Fibroblast of the aortic adventitia (primary cell): ENCODE data around the gene ENOX2. TPM values are rescaled to one million over a fixed set of nuclear protein-coding genes. Genes with fewer than 3 reads are reported as not detected.

Experiments used
- DNase-seq: peaks from one replicate; pipeline ENCODE4 v3.0.0-alpha.2; 2010; ENCODE audit warnings: low read depth
- H3K4me3 ChIP-seq: 2 replicates; pipeline ENCODE4 v1.5.1; 2011; ENCODE audit warnings: low read depth, mild to moderate bottlenecking, control low read depth, low read length, moderate library complexity
- CTCF ChIP-seq: IDR thresholded peaks from 2 replicates; pipeline ENCODE4 v1.5.1; 2011; ENCODE audit warnings: mild to moderate bottlenecking, low read length, control low read depth, inconsistent platforms; ENCODE audit not compliant: insufficient read depth
- total RNA-seq: library from RNA; depleted of rRNA; stranded (reverse); fragments of >200 nt; gene quantifications from 2 replicates; pipeline ENCODE4 v1.2.3, GENCODE V29; 2012; ENCODE audit warnings: low replicate concordance

ENOX2 gene
- total RNA-seq, 1 donor, result 13.2 TPM

GRCh38 chrX:130631011-130631410 lies 272.0 kb downstream of the ENOX2 start:
- no peak for TF ChIP-seq CTCF
- H3K4me3 ChIP-seq, result no peak overlapping the region
- DNase-seq, result no peak

GRCh38 chrX:130628516-130628915 lies 274.5 kb downstream of the ENOX2 start:
- DNase-seq, result no peak
- TF ChIP-seq CTCF, result no peak
- no peak overlapping the region for H3K4me3 ChIP-seq

- DNase-seq, result no peak
- TF ChIP-seq CTCF, result no peak
- no peak overlapping the region for H3K4me3 ChIP-seq
These were observed 276.5 kb downstream of the ENOX2 start for GRCh38 chrX:130626521-130626920.

GRCh38 chrX:130625386-130625785 lies 277.6 kb downstream of the ENOX2 start:
- no peak overlapping the region for H3K4me3 ChIP-seq
- no peak for TF ChIP-seq CTCF
- DNase-seq, result no peak

GRCh38 chrX:130623518-130623917 lies 279.5 kb downstream of the ENOX2 start:
- TF ChIP-seq CTCF, result no peak
- no peak overlapping the region for H3K4me3 ChIP-seq
- no peak for DNase-seq

- H3K4me3 ChIP-seq, result no peak overlapping the region
- no peak for TF ChIP-seq CTCF
- DNase-seq, result no peak
These were observed 287.1 kb downstream of the ENOX2 start for GRCh38 chrX:130615941-130616340.

- H3K4me3 ChIP-seq, result no peak overlapping the region
- DNase-seq, result no peak
- TF ChIP-seq CTCF, result no peak
These were observed 295.6 kb downstream of the ENOX2 start for GRCh38 chrX:130607431-130607830.
